ENCODE measurements around the gene MICU1. TPM values are rescaled to one million over a fixed set of nuclear protein-coding genes. Genes with fewer than 3 reads are reported as not detected.

MICU1 gene
- total RNA-seq, 1 experiment from 2014 or later = 89.4 TPM

GRCh38 chr10:72485701-72486100 is 140.2 kb downstream of the MICU1 start:
- H3K4me3 Mint-ChIP-seq (ENCODE audit: low read depth, unreplicated experiment) = no peak overlapping the region
- H3K27ac Mint-ChIP-seq (ENCODE audit: unreplicated experiment) = no peak overlapping the region

GRCh38 chr10:72484521-72484920 is 141.4 kb downstream of the MICU1 start:
- Mint-ChIP-seq H3K9me3 (ENCODE audit: low read depth, unreplicated experiment) (no peaks in the 10 kb centered on the region), H3K4me3 (ENCODE audit: low read depth, unreplicated experiment) (no peak overlapping the region), H3K36me3 (ENCODE audit: insufficient read depth, unreplicated experiment) (no peaks in the 10 kb centered on the region), H3K27ac (ENCODE audit: unreplicated experiment) (no peak overlapping the region), H3K27me3 (ENCODE audit: unreplicated experiment) (no peaks in the 10 kb centered on the region), H3K4me1 (ENCODE audit: low read depth, unreplicated experiment) (no peaks in the 10 kb centered on the region)
- intact Hi-C loops (cut with micrococcal nuclease; ENCODE audit: unreplicated experiment) = no loop called here
- TF ChIP-seq CTCF (IDR thresholded peaks at IDR 0.05; ENCODE audit: unreplicated experiment) = no peak
- CTCF ChIA-PET = interaction anchor here (0.5 kb wide), 1 partner anchor 43 kb away, joined by 3 read pairs; no protein-coding TSS in a partner anchor
- BruUV-seq (replicated peaks) = no TSS peak
- no peak for DNase-seq

More at GRCh38 chr10:72485701-72486100, 140.2 kb downstream of the MICU1 start:
- intact Hi-C loops (cut with micrococcal nuclease; ENCODE audit: unreplicated experiment) = no loop called here
- Mint-ChIP-seq H3K9me3 (ENCODE audit: low read depth, unreplicated experiment) (no peaks in the 10 kb centered on the region), H3K4me1 (ENCODE audit: low read depth, unreplicated experiment) (no peaks in the 10 kb centered on the region), H3K27me3 (ENCODE audit: unreplicated experiment) (no peaks in the 10 kb centered on the region), H3K36me3 (ENCODE audit: insufficient read depth, unreplicated experiment) (no peaks in the 10 kb centered on the region)
- no TSS peak for BruUV-seq (replicated peaks)
- CTCF ChIA-PET = no interaction called here
- no peak for DNase-seq
- TF ChIP-seq CTCF (IDR thresholded peaks at IDR 0.05; ENCODE audit: unreplicated experiment) = no peak

- BruUV-seq (replicated peaks) = no TSS peak
- no peak for TF ChIP-seq CTCF (IDR thresholded peaks at IDR 0.05; ENCODE audit: unreplicated experiment)
- Mint-ChIP-seq H3K4me1 (ENCODE audit: low read depth, unreplicated experiment) (no peaks in the 10 kb centered on the region), H3K36me3 (ENCODE audit: insufficient read depth, unreplicated experiment) (no peaks in the 10 kb centered on the region), H3K27ac (ENCODE audit: unreplicated experiment) (no peak overlapping the region), H3K27me3 (ENCODE audit: unreplicated experiment) (no peaks in the 10 kb centered on the region), H3K9me3 (ENCODE audit: low read depth, unreplicated experiment) (no peaks in the 10 kb centered on the region), H3K4me3 (ENCODE audit: low read depth, unreplicated experiment) (no peak overlapping the region)
- CTCF ChIA-PET = interaction anchor here (0.6 kb wide), 1 partner anchor 641 kb away, joined by 3 read pairs; no protein-coding TSS in a partner anchor
- intact Hi-C loops (cut with micrococcal nuclease; ENCODE audit: unreplicated experiment) = no loop called here
- DNase-seq = no peak
Observed at GRCh38 chr10:72483471-72483870, 142.4 kb downstream of the MICU1 start.

- Mint-ChIP-seq H3K36me3 (ENCODE audit: insufficient read depth, unreplicated experiment) (no peaks in the 10 kb centered on the region), H3K9me3 (ENCODE audit: low read depth, unreplicated experiment) (no peaks in the 10 kb centered on the region), H3K4me3 (ENCODE audit: low read depth, unreplicated experiment) (no peak overlapping the region), H3K4me1 (ENCODE audit: low read depth, unreplicated experiment) (no peaks in the 10 kb centered on the region), H3K27ac (ENCODE audit: unreplicated experiment) (no peak overlapping the region), H3K27me3 (ENCODE audit: unreplicated experiment) (no peaks in the 10 kb centered on the region)
- TF ChIP-seq CTCF (IDR thresholded peaks at IDR 0.05; ENCODE audit: unreplicated experiment) = no peak
- intact Hi-C loops (cut with micrococcal nuclease; ENCODE audit: unreplicated experiment) = no loop called here
- BruUV-seq (replicated peaks) = no TSS peak
- CTCF ChIA-PET = no interaction called here
- DNase-seq = no peak
Observed at GRCh38 chr10:72480861-72481260, 145.0 kb downstream of the MICU1 start.

All from Calu3 (cell line).